CD4-positive, alpha-beta T cell treated with Interleukin-4 for 4 hours (primary cell): ENCODE data around the gene VASH2.
A peak's percentile ranks its signal among the peaks of the same experiment; 100 is the strongest.
"Not testable (repeated sequence)": the region's sequence is repeated elsewhere in the genome, so short reads cannot be mapped to it uniquely, and the experiment has no call there.

Source experiments
- DNase-seq: peaks from one replicate; pipeline ENCODE4 v3.0.0-alpha.2; 2020

The VASH2 gene

DNA sequence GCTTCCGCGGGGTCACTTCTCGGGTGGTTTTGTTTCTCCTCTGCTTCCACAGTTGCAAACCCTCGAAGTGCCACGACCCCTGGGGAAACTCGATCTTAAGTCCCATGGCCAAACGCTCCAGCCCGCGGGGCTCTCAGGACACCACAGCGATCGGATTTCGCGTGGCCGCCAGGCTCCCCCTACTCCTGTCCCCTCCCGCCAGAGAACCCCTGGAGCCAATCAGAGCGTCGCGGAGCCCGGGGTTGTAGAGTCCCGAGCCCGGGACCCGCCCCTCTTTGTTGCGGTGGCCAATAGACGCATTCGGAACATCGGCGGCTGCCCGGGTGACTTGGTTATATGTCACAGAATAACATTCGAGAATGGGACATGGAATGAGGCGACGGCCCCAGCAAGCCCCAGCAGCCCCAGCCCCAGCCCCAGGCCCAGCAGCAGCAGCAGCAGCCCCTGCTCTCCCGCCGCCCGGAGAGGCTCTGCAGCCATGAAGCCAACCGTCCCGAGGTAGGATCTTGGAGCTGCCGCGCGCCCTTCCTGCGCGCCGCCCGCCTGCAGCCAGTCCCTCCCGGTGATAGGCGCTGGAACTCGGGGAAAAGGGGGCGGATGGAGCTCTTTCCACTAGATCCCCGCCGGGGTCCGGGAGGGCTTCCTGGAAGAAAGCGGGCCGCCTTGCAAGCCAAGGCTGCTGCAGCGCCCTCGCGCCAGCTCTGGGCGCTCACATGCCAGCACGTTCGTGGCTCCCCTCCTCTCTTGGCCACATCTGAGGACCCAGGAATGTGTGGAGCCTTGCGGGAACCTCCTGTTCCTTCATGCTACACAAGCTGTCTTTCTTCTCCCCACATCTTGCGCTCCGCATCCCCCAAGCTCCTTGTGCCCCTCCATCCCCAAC is at the start of gene VASH2:
TSS of gene VASH2 (plus strand) at position 299 of the 883 bp plus-strand sequence. CDS start 1,002 bp downstream, outside the sequence.
- DNase-seq: peak; percentile 45

- no peak for DNase-seq
Observed at GRCh38 chr1:212901290-212901689, 49.1 kb upstream of the VASH2 start.

DNA sequence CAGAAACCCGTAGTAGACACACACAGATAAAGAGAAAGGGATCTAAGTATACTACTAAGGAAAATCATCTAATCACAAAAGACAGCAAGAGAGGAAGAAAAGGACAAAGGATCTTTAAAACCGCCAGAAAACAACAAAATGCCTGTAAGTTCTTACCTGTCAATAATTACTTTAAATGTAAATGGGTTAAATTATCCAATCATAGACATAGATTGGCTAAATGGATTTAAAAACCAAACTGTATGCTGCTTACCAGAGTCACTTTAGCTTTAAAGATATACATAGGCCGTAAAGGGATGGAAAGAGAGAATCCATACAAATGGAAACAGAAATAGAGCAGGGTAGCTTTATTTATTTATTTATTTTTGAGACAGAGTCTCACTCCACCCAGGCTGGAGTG is 48.3 kb upstream of the VASH2 start:
- no peak for DNase-seq

GRCh38 chr1:212903664-212904063 is 46.7 kb upstream of the VASH2 start:
- DNase-seq: no peak

DNA sequence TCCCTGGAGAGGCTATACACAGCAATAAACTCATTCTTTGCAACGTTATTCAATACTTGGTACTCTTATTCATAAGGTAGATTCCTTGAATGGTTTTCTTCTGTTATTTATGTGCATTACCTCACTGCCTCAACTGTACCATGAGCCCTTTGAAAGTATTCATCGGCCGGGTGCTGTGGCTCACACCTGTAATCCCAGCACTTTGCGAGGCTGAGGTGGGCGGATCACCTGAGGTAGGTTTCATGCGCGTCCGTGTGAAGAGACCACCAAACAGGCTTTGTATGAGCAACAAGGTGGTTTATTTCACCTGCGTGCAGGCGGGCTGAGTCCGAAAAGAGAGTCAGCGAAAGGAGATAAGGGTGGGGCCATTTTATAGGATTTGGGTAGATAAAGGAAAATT is 42.3 kb upstream of the VASH2 start:
- DNase-seq: not testable (repeated sequence)

DNA sequence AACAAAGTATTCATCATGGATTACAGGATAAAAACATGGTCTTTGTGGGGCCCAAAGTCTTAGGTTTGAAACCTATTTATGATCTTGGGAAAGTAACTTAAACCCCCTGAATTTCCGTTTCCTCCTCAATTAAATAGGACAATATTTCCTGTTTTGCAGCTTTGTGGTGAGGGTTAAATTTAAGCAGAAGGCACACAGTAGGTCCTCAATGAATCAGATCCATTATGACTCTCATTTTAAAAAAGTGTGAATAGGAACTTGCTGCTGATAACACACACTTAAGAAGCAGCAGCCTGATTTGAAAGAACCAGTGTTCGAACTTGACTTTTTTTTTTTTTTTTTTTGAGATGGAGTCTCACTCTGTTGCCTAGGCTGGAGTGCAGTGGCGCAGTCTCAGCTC is 41.4 kb upstream of the VASH2 start:
- no peak for DNase-seq

DNA sequence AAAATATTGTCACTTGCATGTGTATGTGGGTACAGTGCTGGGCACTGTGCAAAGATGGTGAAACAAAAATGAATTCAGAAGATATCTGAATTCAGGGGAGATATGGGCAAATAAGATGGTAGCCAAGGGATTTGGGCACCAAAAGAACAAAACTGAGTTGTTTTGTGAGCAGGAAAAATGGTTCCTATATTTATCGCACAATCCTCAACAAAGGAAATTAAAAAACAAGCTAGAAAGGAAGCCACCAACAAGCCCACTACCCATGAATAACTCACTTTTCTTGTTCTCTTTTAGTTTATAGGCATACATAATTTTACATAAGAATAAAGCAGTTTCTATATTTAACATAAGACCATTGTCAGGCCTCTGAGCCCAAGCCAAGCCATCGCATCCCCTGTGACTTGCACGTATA is 40.7 kb upstream of the VASH2 start:
- DNase-seq: no peak

- DNase-seq: not testable (repeated sequence)
Observed at GRCh38 chr1:212910213-212910612, 40.1 kb upstream of the VASH2 start.

- not testable (repeated sequence) for DNase-seq
Observed at GRCh38 chr1:212913638-212914037, 36.7 kb upstream of the VASH2 start.

- not testable (repeated sequence) for DNase-seq
Observed at GRCh38 chr1:212914110-212914509, 36.2 kb upstream of the VASH2 start.

- DNase-seq: no peak
Observed at GRCh38 chr1:212914789-212915188, 35.6 kb upstream of the VASH2 start.

- DNase-seq: no peak
Observed at GRCh38 chr1:212915245-212916091, 34.9 kb upstream of the VASH2 start.

- DNase-seq: no peak
Observed at GRCh38 chr1:212916481-212917133, 33.7 kb upstream of the VASH2 start.

DNA sequence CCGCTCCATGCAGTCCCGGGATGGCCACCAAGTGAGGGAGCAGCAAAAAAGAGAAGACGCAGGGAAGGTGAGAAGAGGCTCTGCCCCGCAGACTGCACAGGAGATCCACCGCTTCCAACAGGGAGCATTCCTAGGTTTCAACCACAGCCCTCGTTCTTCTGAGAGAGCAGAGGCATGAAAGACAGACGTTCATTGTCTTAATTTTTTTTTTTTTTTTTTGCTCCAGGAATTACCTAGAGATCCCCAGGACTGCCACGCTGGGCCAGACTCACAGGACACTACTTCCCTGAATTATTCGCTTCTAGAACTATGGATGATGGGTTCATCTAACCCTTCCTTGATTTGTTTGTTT is 33.2 kb upstream of the VASH2 start:
- no peak for DNase-seq

GRCh38 chr1:212917858-212918257 is 32.5 kb upstream of the VASH2 start:
- no peak for DNase-seq

GRCh38 chr1:212918824-212919223 is 31.5 kb upstream of the VASH2 start:
- no peak for DNase-seq

DNA sequence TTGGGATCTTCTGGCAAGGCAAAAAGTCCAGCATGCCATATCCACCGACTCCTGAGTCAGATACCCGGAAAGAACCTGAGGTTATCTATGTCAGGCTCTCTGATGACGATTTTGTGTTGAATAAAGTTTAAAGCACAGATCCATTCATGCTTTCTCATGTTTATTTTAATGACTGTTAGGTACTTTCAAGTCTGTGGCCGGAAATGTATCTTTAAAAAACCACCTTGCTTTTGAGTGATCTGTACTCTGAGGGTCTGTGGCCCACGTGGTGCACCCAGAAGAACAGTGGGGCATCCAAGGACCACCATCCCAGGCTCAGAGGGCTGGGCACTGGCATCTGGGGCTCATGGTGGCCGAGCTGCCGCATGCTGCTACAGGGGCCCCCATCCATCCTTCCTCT is 30.1 kb upstream of the VASH2 start:
- DNase-seq: no peak

- no peak for DNase-seq
Observed at GRCh38 chr1:212920896-212921295, 29.4 kb upstream of the VASH2 start.

GRCh38 chr1:212922016-212922415 is 28.3 kb upstream of the VASH2 start:
- no peak for DNase-seq

GRCh38 chr1:212926372-212926771 is 24.0 kb upstream of the VASH2 start:
- DNase-seq: no peak

DNA sequence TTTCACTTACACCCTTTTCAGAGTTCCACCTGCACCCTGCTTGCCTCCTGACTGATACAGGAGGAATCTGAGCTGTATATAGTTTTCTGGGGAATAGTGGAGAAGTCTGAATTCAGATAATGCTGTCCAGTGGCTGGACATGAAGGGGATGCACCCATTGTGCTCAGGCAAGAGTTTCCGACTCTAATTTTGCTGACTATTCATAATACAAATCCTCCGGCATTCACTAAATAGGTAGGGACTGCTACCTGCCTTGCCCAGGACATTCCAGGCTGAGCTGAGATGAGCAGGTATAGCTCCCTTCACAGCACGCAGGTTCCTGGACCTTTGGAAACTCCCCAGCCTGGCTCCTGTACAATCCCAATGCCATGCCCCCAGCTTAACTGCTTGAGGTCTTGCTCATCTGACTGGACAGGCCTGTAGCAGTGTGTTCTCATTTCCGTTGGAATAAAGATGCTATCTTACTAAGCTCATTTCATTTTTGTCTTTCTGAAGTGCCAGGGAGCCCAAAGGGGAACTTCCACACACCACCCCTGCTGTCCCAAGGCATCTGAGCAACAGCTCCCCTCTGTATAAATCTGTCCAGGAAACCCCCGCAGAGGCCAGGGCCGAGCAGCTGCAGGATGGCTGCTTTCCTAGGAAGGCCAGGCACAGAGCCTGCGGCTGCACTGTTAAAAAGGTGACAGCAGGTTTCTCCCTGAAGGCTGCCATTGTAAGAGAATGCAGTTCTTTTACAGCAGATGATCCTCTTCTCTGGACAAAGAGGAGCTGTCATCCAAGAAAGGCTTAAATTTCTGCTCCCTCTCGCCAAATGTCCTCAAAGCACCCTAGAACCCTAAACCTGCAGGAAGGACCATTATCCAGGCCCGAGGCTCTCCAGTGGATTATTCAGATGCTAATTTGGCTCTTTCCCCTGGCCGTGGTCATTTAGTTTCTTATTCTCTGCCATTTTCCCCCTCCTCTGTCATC is 21.7 kb upstream of the VASH2 start:
- no peak for DNase-seq
